K562 (cell line): ENCODE measurements around the gene TMEM167B. TPM values are rescaled to one million over a fixed set of nuclear protein-coding genes. Genes with fewer than 3 reads are reported as not detected.

Experiments
- BCOR ChIP-seq: fragments of 450-650 bp; IDR thresholded peaks from 2 replicates; pipeline ENCODE4 v1.6.1; 2016
- ETV1 ChIP-seq: fragments of 450-650 bp; conservative IDR thresholded peaks from 2 replicates; pipeline ENCODE4 v1.6.1; 2016; ENCODE audit warnings: missing genetic modification characterization, control low read depth, low read depth, missing compliant biosample characterization
- GABPA ChIP-seq: fragments of 200-800 bp; sonication (Bioruptor generic); conservative IDR thresholded peaks from 2 replicates; pipeline ENCODE4 v1.6.1; 2016; ENCODE audit warnings: low read depth, missing genetic modification characterization, missing compliant biosample characterization
- GATAD2B ChIP-seq: fragments of 450-650 bp; IDR thresholded peaks from 2 replicates; pipeline ENCODE4 v1.6.1; 2017; ENCODE audit warnings: mild to moderate bottlenecking, borderline replicate concordance
- HIVEP1 ChIP-seq: fragments of 250-450 bp; sonication (Bioruptor Pico); IDR thresholded peaks from 2 replicates; pipeline ENCODE4 v1.4.0; 2020; ENCODE audit warnings: mild to moderate bottlenecking
- HNRNPUL1 ChIP-seq: fragments of 200-400 bp; formaldehyde crosslinking; IDR thresholded peaks from 2 replicates; pipeline ENCODE4 v1.6.1; 2017; ENCODE audit warnings: low read length
- KDM2B ChIP-seq: fragments of 250-450 bp; sonication (Bioruptor Pico); IDR thresholded peaks from 2 replicates; pipeline ENCODE4 v1.8.0; 2021; ENCODE audit warnings: mild to moderate bottlenecking, moderate library complexity
- KDM4B ChIP-seq, 2 experiments: fragments of 450-650 bp in 1 of 2; sonication (generic) in 1 of 2; IDR thresholded peaks; 2 replicates each; pipeline ENCODE4 v1.6.1; 2016 to 2017; ENCODE audit warnings: borderline replicate concordance in 2 of 2, antibody characterized with exemption in 1 of 2, low read depth in 1 of 2, mild to moderate bottlenecking in 1 of 2
- XRCC5 ChIP-seq: fragments of 200-400 bp; formaldehyde crosslinking; IDR thresholded peaks from 2 replicates; pipeline ENCODE4 v1.6.1; 2017; ENCODE audit warnings: low read depth, mild to moderate bottlenecking, low read length
- ZBED1 ChIP-seq: IDR thresholded peaks from 2 replicates; pipeline ENCODE4 v1.6.1; 2014
- ZFP30 ChIP-seq: fragments of 250-450 bp; sonication (Bioruptor Pico); IDR thresholded peaks from 2 replicates; pipeline ENCODE4 v1.8.0; 2022; ENCODE audit warnings: moderate library complexity, mild to moderate bottlenecking, inconsistent platforms, borderline replicate concordance
- ZNF253 ChIP-seq: fragments of 250-450 bp; sonication (Bioruptor Pico); conservative IDR thresholded peaks from 2 replicates; pipeline ENCODE4 v1.6.1; 2021; ENCODE audit warnings: mild to moderate bottlenecking
- ZNF354B ChIP-seq: fragments of 250-450 bp; sonication (Bioruptor Pico); IDR thresholded peaks from 2 replicates; pipeline ENCODE4 v1.4.0; 2020
- ZNF586 ChIP-seq: fragments of 450-650 bp; formaldehyde crosslinking; conservative IDR thresholded peaks from 2 replicates; pipeline ENCODE4 v1.4.0; 2020; ENCODE audit warnings: mild to moderate bottlenecking, moderate library complexity
- polyA plus RNA-seq, 8 experiments: library from polyadenylated mRNA; depleted of rRNA in 4 of 8; stranded (reverse) in 5 of 8; unstranded in 3 of 8; fragments of >200 nt; fragmentation: Nextera tagmentation in 2 of 8; fragmentation: Illumina TruSeq in 1 of 8; extraction: Ambion mirVana in 2 of 8; extraction: Trizol in 1 of 8; gene quantifications; 2 replicates each; pipeline versions ENCODE4 v1.2.1 to v1.2.3, GENCODE V29; 2011 to 2014; ENCODE audit warnings: inconsistent platforms in 1 of 8, missing spikeins in 1 of 8
- total RNA-seq, 7 experiments: library from RNA; depleted of rRNA in 6 of 7; stranded (reverse); fragments of >200 nt in 6 of 7; fragmentation: Illumina TruSeq in 2 of 7; extraction: Trizol in 2 of 7; gene quantifications; 2 replicates each; pipeline versions ENCODE4 v1.2.1 to v1.2.3, GENCODE V29; 2011 to 2021; ENCODE audit warnings: low replicate concordance in 1 of 7
- TF ChIP-seq, protein P1 (sequence below): fragments of 450-650 bp; IDR thresholded peaks from 2 replicates; pipeline ENCODE4 v1.6.1; 2014; ENCODE audit warnings: low read depth, mild to moderate bottlenecking, moderate library complexity, borderline replicate concordance
- TF ChIP-seq, protein P2 (sequence below): fragments of 200-600 bp; sonication (generic); IDR thresholded peaks from one replicate; pipeline ENCODE4 v1.6.1; 2012; ENCODE audit warnings: mild to moderate bottlenecking, low read depth, low read length, inconsistent platforms

TMEM167B gene
- total and polyA plus RNA-seq, 9 of the 15 experiments (the other 6 are each of a cell fraction or from before 2014, with no cell fraction given), result 17.2 to 36.4 (median 32.2) TPM

DNA sequence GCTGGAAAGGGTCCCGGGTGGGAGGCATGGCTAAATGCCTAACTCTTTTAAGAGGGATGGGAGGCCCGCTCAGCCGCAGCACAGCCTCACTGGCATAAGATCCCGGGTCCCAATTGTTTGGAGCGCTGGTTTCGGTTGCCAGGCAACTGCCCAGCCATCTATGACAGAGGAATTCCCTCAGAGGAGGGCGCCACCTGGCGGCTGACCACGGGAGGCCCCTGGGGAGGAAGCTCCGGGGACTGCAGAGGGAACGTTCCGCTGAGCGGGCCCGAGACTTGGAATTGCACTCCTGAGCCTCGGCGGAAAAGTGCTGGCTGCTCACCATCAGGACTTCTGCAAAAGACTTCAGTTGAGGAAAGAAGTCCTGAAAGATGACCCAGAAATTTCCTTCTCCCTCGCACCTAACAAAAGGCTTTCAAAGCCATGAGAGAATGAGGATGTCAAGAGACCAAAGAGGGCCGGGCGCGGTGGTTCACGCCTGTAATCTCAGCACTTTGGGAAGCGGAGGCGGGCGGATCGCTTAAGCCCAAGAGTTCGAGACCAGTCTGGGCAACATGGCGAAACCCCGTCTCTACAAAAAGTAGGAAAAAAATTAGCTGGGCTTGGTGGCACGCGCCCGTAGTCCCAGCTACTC, 22.2 kb downstream of the TMEM167B start (continued):
- TF ChIP-seq KDM2B (CRISPR knock-in tag), result 0 out of 2 replicates have a peak, but pooled peaks have one; percentile 57
- TF ChIP-seq KDM4B (IDR thresholded peaks at IDR 0.05; ENCODE audit: borderline replicate concordance in 2 of 2, low read depth in 1 of 2), result no peak
- TF ChIP-seq ZNF354B (CRISPR knock-in tag), result no peak
- peak; percentile 21; the same call in 1 of the 2 replicates for TF ChIP-seq GATAD2B
- no peak for TF ChIP-seq ZFP30
- TF ChIP-seq HIVEP1 (CRISPR knock-in tag), result no peak
- TF ChIP-seq BCOR, result peak; percentile 49; the same call in 1 of the 2 replicates
- peak; percentile 94 for TF ChIP-seq XRCC5
- no peak for TF ChIP-seq HNRNPUL1
- no peak for TF ChIP-seq GABPA
- no peak for TF ChIP-seq ETV1 (tag)
- TF ChIP-seq, protein P1, sequence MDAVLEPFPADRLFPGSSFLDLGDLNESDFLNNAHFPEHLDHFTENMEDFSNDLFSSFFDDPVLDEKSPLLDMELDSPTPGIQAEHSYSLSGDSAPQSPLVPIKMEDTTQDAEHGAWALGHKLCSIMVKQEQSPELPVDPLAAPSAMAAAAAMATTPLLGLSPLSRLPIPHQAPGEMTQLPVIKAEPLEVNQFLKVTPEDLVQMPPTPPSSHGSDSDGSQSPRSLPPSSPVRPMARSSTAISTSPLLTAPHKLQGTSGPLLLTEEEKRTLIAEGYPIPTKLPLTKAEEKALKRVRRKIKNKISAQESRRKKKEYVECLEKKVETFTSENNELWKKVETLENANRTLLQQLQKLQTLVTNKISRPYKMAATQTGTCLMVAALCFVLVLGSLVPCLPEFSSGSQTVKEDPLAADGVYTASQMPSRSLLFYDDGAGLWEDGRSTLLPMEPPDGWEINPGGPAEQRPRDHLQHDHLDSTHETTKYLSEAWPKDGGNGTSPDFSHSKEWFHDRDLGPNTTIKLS, result peak; percentile 50; the same call in 1 of the 2 replicates
- TF ChIP-seq, protein P2, sequence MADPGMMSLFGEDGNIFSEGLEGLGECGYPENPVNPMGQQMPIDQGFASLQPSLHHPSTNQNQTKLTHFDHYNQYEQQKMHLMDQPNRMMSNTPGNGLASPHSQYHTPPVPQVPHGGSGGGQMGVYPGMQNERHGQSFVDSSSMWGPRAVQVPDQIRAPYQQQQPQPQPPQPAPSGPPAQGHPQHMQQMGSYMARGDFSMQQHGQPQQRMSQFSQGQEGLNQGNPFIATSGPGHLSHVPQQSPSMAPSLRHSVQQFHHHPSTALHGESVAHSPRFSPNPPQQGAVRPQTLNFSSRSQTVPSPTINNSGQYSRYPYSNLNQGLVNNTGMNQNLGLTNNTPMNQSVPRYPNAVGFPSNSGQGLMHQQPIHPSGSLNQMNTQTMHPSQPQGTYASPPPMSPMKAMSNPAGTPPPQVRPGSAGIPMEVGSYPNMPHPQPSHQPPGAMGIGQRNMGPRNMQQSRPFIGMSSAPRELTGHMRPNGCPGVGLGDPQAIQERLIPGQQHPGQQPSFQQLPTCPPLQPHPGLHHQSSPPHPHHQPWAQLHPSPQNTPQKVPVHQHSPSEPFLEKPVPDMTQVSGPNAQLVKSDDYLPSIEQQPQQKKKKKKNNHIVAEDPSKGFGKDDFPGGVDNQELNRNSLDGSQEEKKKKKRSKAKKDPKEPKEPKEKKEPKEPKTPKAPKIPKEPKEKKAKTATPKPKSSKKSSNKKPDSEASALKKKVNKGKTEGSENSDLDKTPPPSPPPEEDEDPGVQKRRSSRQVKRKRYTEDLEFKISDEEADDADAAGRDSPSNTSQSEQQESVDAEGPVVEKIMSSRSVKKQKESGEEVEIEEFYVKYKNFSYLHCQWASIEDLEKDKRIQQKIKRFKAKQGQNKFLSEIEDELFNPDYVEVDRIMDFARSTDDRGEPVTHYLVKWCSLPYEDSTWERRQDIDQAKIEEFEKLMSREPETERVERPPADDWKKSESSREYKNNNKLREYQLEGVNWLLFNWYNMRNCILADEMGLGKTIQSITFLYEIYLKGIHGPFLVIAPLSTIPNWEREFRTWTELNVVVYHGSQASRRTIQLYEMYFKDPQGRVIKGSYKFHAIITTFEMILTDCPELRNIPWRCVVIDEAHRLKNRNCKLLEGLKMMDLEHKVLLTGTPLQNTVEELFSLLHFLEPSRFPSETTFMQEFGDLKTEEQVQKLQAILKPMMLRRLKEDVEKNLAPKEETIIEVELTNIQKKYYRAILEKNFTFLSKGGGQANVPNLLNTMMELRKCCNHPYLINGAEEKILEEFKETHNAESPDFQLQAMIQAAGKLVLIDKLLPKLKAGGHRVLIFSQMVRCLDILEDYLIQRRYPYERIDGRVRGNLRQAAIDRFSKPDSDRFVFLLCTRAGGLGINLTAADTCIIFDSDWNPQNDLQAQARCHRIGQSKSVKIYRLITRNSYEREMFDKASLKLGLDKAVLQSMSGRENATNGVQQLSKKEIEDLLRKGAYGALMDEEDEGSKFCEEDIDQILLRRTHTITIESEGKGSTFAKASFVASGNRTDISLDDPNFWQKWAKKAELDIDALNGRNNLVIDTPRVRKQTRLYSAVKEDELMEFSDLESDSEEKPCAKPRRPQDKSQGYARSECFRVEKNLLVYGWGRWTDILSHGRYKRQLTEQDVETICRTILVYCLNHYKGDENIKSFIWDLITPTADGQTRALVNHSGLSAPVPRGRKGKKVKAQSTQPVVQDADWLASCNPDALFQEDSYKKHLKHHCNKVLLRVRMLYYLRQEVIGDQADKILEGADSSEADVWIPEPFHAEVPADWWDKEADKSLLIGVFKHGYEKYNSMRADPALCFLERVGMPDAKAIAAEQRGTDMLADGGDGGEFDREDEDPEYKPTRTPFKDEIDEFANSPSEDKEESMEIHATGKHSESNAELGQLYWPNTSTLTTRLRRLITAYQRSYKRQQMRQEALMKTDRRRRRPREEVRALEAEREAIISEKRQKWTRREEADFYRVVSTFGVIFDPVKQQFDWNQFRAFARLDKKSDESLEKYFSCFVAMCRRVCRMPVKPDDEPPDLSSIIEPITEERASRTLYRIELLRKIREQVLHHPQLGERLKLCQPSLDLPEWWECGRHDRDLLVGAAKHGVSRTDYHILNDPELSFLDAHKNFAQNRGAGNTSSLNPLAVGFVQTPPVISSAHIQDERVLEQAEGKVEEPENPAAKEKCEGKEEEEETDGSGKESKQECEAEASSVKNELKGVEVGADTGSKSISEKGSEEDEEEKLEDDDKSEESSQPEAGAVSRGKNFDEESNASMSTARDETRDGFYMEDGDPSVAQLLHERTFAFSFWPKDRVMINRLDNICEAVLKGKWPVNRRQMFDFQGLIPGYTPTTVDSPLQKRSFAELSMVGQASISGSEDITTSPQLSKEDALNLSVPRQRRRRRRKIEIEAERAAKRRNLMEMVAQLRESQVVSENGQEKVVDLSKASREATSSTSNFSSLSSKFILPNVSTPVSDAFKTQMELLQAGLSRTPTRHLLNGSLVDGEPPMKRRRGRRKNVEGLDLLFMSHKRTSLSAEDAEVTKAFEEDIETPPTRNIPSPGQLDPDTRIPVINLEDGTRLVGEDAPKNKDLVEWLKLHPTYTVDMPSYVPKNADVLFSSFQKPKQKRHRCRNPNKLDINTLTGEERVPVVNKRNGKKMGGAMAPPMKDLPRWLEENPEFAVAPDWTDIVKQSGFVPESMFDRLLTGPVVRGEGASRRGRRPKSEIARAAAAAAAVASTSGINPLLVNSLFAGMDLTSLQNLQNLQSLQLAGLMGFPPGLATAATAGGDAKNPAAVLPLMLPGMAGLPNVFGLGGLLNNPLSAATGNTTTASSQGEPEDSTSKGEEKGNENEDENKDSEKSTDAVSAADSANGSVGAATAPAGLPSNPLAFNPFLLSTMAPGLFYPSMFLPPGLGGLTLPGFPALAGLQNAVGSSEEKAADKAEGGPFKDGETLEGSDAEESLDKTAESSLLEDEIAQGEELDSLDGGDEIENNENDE, result no peak
- TF ChIP-seq ZBED1, result no peak
- no peak for TF ChIP-seq ZNF586 (CRISPR knock-in tag)
- TF ChIP-seq ZNF253, result no peak
